Measurements from ENCODE around the gene SRPK2.
"Not testable (repeated sequence)": the region's sequence is repeated elsewhere in the genome, so short reads cannot be mapped to it uniquely, and the experiment has no call there.

GRCh38 chr7:105232829-105233291, 155.9 kb downstream of the SRPK2 start:
- TF ChIP-seq JUN (CRISPR knock-in tag; IDR thresholded peaks at IDR 0.05); ZNF317 (CRISPR knock-in tag; IDR thresholded peaks at IDR 0.05; ENCODE audit: borderline replicate concordance, low read depth); FOXK1 (CRISPR knock-in tag; IDR thresholded peaks at IDR 0.05); CTCF (IDR thresholded peaks at IDR 0.05); ESRRA (CRISPR knock-in tag; IDR thresholded peaks at IDR 0.05; ENCODE audit: borderline replicate concordance); ETV6 (CRISPR knock-in tag; IDR thresholded peaks at IDR 0.05); PRDM15 (CRISPR knock-in tag; IDR thresholded peaks at IDR 0.05); FOXP4 (CRISPR knock-in tag; IDR thresholded peaks at IDR 0.05); ZBTB43 (CRISPR knock-in tag; IDR thresholded peaks at IDR 0.05); HMGXB4 (CRISPR knock-in tag; IDR thresholded peaks at IDR 0.05); NR2C2 (CRISPR knock-in tag; IDR thresholded peaks at IDR 0.05); ZNF121 (CRISPR knock-in tag; IDR thresholded peaks at IDR 0.05); TP53 (CRISPR knock-in tag; IDR thresholded peaks at IDR 0.05); CBFB (CRISPR knock-in tag; IDR thresholded peaks at IDR 0.05; ENCODE audit: low read depth): not testable (repeated sequence)
